ENCODE measurements around the gene LRRC72.
"Not testable (repeated sequence)": the region's sequence is repeated elsewhere in the genome, so short reads cannot be mapped to it uniquely, and the experiment has no call there.

LRRC72 gene

GRCh38 chr7:16526742-16527540 lies at the start of gene LRRC72:
Gene LRRC72, plus strand, starts transcription at chr7:16526825. Its CDS starts 128 bp downstream, at chr7:16526953.
- no peak for DNase-seq

DNA sequence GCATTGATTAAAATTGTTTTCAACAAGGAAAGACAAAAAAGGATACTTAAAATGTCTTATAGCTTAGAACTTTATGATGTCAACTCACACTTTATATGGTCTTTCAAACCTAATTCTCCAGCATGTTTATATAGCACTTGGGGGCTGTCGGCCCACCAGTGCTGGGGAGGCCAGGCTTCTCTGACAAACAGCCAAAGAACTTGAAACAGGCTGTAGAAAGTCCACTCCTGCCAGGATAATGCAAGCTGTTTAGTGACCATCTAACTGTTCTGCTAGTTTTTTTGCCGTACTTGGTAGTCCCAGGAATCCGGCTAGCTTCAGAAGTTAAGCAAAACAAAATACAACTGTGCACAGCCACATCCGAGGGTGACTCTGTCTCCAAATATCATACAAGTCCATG lies 47.5 kb upstream of the LRRC72 start:
- no peak for DNase-seq

GRCh38 chr7:16479591-16479990 lies 47.0 kb upstream of the LRRC72 start:
- DNase-seq = no peak

- DNase-seq = no peak
Measured at GRCh38 chr7:16484453-16485158, 42.0 kb upstream of the LRRC72 start.

DNA sequence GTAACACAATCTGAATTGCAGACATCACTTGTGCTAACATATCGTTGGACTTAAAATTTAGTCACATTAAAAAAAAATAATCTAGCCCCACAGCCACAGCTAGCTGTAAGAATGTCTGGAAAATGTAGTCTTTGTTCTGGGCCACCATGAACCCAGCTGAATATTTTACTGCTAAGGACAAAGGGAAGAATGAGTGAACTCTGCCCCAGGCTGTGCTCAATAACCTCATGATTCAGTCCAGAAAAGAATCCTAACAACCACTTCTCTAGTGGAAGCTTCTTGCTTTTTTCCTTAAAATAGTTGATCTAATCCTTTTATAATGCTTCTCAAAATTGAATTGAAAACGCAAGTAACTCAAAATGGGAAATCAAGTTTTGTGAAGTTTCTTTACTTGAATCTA lies 35.5 kb upstream of the LRRC72 start:
- no peak for DNase-seq

GRCh38 chr7:16492513-16493062 lies 34.0 kb upstream of the LRRC72 start:
- DNase-seq = no peak

DNA sequence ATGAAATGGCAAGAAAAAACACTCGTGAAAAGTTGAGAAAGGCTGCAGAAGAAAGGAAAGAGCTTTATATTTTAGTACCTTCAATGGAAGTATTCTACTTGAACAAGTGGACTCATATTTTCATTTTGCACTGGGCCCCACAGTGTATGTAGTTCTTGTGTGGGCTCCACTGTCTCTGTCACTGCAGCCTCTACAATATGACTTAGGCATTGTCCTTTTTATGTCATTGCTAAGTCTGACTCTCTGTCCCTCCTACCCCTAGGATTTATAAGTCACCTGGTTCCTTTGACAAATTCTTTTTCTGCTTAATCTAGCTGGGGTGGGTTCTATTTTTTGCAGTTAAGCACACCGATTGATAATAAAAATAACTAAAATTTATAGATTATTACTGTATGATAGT lies 33.4 kb upstream of the LRRC72 start:
- no peak for DNase-seq

DNA sequence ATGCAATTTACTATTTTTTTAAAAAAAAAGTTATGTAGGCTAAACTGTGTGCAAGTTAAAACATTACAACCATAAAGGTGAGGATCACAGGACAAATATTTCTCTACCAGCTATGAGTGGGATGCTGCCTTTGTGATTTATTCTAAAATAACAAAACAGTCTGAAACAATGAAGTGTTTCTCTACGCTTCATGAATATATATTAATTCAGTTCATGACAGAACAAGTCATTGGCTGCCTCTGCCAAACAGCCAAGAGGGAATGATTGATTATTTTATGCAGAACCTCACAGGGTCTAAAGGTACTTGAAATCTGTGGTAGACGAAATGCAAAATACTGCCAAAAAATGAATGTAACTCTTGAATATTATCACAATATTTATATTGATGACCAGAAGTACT lies 32.1 kb upstream of the LRRC72 start:
- DNase-seq = no peak

- DNase-seq = no peak
Measured at GRCh38 chr7:16494955-16495719, 31.5 kb upstream of the LRRC72 start.

DNA sequence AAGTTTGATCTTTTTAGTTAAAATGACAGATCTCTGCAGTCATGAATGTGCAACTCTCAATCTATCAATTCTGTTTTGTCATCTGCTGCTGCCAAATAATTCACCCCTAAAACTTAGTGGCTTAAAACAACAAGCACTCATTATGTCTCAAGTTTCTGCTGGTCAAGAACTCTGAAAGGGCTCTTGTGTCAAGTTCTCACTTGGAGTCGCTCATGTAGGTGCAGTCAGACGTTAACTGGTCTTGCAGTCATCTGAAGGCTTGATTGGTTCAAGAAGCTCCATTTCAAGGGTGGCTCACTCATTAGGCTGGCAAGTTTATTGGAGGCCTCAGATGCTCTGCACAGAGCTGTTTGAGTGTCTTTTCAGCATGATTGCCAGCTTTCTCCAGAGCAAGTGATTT lies 28.5 kb upstream of the LRRC72 start:
- no peak for DNase-seq

- DNase-seq = no peak
Measured at GRCh38 chr7:16502303-16502702, 24.3 kb upstream of the LRRC72 start.

DNA sequence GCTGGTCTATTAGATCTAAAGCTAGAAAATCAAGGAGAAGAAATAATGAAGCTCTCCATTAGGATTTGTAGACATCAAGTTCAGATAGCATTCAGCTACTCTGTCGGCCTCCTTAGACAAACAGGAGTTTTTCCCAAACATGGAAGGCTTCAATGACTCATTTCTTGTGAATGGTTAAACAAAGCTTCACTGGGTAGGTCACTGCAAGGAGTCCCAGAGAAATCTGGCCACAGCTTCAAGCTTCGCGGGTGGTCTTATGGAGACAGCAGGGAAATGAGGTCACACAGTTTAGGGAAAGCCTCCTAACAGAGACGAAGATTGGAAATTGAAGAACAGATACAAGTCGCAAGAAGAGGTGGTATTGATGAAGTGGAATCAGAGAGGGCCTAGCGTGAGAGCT lies 22.6 kb upstream of the LRRC72 start:
- no peak for DNase-seq

GRCh38 chr7:16506422-16506821 lies 20.2 kb upstream of the LRRC72 start:
- not testable (repeated sequence) for DNase-seq

DNA sequence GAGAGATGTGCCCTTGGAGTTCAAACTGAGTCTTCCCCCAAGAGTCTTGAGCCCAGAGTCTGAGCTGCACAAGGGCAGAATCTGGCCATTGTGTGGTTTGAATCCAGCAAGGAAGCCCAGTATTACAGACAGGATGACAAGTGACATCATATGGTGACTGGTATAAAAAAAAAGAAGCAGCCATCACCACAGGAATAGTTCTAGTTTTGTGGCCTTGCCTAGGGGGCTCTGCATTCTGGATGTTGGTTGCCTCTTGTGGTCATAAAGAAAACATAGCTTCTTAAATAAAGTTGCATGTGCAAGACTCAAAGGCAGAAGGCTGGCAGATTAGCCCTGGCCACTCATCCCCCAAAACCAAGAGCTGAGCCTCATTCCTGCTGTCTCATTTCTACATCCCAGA lies 16.8 kb upstream of the LRRC72 start:
- no peak for DNase-seq

- no peak for DNase-seq
Measured at GRCh38 chr7:16511314-16511713, 15.3 kb upstream of the LRRC72 start.

DNA sequence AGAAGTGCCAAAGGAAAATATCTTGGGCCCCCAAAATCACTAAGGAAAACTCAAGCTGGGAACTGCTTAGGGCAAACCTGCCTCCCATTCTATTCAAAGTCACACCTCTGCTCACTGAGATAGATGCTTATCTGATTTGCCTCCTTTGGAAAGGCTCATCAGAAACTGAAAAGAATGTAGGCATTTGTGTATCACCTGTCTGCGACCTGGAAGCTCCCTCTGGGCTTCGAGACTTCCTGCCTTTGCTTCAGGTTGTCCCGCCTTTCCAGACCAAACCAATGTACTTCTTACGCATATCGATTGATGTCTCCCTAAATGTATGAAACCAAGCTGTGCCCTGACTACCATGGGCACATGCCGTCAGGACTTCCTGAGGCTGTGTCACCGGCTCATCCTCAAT lies 14.5 kb upstream of the LRRC72 start:
- DNase-seq = no peak

GRCh38 chr7:16514271-16514670 lies 12.4 kb upstream of the LRRC72 start:
- no peak for DNase-seq

GRCh38 chr7:16514729-16515128 lies 11.9 kb upstream of the LRRC72 start:
- no peak for DNase-seq

GRCh38 chr7:16515785-16516685 lies 10.6 kb upstream of the LRRC72 start:
- DNase-seq = no peak

- DNase-seq = not testable (repeated sequence)
Measured at GRCh38 chr7:16519985-16520384, 6.6 kb upstream of the LRRC72 start.

- no peak for DNase-seq
Measured at GRCh38 chr7:16524332-16524731, 2.3 kb upstream of the LRRC72 start.

GRCh38 chr7:16528520-16528919 lies 1.9 kb downstream of the LRRC72 start:
- no peak for DNase-seq
